ENCODE data around the gene CFAP58. TPM values are rescaled to one million over a fixed set of nuclear protein-coding genes. Genes with fewer than 3 reads are reported as not detected.

Gene CFAP58
- total RNA-seq, 2 experiments from 2014 or later: not detected

DNA sequence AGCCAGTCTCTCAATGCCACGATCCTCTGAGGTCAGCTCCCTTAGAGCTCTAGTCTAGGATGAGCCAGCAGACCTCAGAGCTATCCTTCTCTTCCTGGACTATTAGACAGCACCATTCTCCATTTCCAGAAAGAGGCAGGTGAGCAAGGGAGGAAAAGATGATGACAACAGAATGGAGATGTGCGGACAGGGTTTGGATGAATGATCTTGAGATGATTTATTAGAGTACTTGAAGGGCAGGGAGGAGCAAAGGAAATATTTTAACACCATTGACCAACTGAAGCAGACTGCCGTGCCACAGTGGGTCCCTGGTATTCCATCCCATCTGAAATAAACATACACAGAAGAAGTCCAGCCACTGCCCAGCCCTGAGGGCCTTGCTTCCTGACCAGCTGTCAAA, 94.3 kb downstream of the CFAP58 start:
- H3K4me3 Mint-ChIP-seq: no peak overlapping the region
- no peaks in the 10 kb centered on the region for H3K4me1 ChIP-seq (ENCODE audit: insufficient read depth, low read length)
- no peaks in the 10 kb centered on the region for H3K4me1 Mint-ChIP-seq (ENCODE audit: low read depth)
- peaks cover 3 to 7% of the 10 kb centered on the region in 2 experiments for H3K27me3 ChIP-seq (ENCODE audit: control insufficient read depth in 1 of 2, insufficient read depth in 2 of 2, low read length in 2 of 2)
- H3K27ac ChIP-seq (ENCODE audit: low read depth in 1 of 2, low read length in 2 of 2): no peak overlapping the region
- no peak overlapping the region for H3K4me3 ChIP-seq (ENCODE audit: low read length)
- H3K36me3 Mint-ChIP-seq (ENCODE audit: low read depth): no peaks in the 10 kb centered on the region
- ChIA-PET CTCF (no interaction called here), POLR2A (no interaction called here)
- H3K27ac Mint-ChIP-seq: no peak overlapping the region
- intact Hi-C loops (cut with DNase I, micrococcal nuclease): no loop called here
- no peaks in the 10 kb centered on the region for H3K9me3 Mint-ChIP-seq
- DNase-seq (no peak), ATAC-seq (ENCODE audit: poor library complexity) (no peak)
- peaks cover 58% of the 10 kb centered on the region for H3K27me3 Mint-ChIP-seq
- no peaks in the 10 kb centered on the region for H3K36me3 ChIP-seq (ENCODE audit: insufficient read depth, low read length)
- H3K9me3 ChIP-seq (ENCODE audit: control insufficient read depth in 1 of 2, insufficient read depth in 1 of 2, low read length in 2 of 2): no peaks in the 10 kb centered on the region
- TF ChIP-seq, protein P1, sequence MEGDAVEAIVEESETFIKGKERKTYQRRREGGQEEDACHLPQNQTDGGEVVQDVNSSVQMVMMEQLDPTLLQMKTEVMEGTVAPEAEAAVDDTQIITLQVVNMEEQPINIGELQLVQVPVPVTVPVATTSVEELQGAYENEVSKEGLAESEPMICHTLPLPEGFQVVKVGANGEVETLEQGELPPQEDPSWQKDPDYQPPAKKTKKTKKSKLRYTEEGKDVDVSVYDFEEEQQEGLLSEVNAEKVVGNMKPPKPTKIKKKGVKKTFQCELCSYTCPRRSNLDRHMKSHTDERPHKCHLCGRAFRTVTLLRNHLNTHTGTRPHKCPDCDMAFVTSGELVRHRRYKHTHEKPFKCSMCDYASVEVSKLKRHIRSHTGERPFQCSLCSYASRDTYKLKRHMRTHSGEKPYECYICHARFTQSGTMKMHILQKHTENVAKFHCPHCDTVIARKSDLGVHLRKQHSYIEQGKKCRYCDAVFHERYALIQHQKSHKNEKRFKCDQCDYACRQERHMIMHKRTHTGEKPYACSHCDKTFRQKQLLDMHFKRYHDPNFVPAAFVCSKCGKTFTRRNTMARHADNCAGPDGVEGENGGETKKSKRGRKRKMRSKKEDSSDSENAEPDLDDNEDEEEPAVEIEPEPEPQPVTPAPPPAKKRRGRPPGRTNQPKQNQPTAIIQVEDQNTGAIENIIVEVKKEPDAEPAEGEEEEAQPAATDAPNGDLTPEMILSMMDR (IDR thresholded peaks at IDR 0.05): no peak

DNA sequence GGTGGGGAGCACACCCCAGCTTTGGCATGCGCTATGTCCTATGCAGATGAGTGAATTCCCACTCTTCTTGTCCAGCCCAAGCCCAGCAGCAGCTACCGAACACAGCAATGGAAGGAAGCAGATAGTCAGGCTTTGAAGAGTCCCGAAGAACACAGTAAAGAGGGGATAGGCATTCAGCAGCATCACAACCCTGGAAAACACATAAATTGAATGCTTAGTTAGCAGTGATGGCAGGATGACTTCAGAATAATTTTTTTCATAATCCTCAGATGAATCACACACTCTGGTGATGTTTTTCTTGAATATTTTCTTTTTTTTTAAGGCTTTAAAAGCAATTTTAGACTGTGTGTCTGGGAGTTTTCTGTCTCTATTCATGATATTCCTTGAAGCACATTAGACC, 95.8 kb downstream of the CFAP58 start:
- CTCF ChIA-PET: interaction anchor here (1.0 kb wide), 1 partner anchor 10 kb away, joined by 3 read pairs; no protein-coding TSS in a partner anchor
- ATAC-seq (ENCODE audit: poor library complexity) (no peak), DNase-seq (no peak)
- peaks cover 60% of the 10 kb centered on the region for H3K27me3 Mint-ChIP-seq
- Histone ChIP-seq H3K9me3 (ENCODE audit: control insufficient read depth in 1 of 2, insufficient read depth in 1 of 2, low read length in 2 of 2) (no peaks in the 10 kb centered on the region), H3K4me3 (ENCODE audit: low read length) (no peak overlapping the region), H3K27me3 (ENCODE audit: control insufficient read depth in 1 of 2, insufficient read depth in 2 of 2, low read length in 2 of 2) (peaks cover 3 to 7% of the 10 kb centered on the region in 2 experiments), H3K36me3 (ENCODE audit: insufficient read depth, low read length) (no peaks in the 10 kb centered on the region), H3K27ac (ENCODE audit: low read depth in 1 of 2, low read length in 2 of 2) (no peak overlapping the region), H3K4me1 (ENCODE audit: insufficient read depth, low read length) (no peaks in the 10 kb centered on the region)
- POLR2A ChIA-PET: interaction anchor here (0.6 kb wide), 1 partner anchor 12 kb away, joined by 4 read pairs; no protein-coding TSS in a partner anchor
- no peaks in the 10 kb centered on the region for H3K4me1 Mint-ChIP-seq (ENCODE audit: low read depth)
- no peaks in the 10 kb centered on the region for H3K36me3 Mint-ChIP-seq (ENCODE audit: low read depth)
- no peaks in the 10 kb centered on the region for H3K9me3 Mint-ChIP-seq
- H3K4me3 Mint-ChIP-seq: no peak overlapping the region
- TF ChIP-seq, protein P1 (IDR thresholded peaks at IDR 0.05): no peak
- intact Hi-C loops (cut with DNase I, micrococcal nuclease): no loop called here
- no peak overlapping the region for H3K27ac Mint-ChIP-seq

DNA sequence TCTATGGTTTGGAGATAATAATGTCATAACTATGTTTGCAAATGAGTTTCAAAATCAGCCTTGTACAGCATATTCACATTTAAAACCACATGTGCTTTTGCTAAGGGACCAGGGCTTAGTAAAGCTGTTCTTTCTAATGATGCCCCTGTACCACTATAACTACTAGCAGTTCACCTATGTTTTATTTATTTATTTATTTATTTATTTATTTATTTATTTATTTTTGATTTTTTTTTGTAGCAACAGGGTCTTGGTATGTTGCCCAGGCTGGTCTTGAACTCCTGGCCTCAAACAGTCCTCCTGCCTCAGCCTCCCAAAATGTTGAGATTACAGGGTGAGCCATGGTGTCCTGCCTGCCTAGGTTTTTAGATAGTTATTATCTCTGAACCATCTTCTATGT, 96.9 kb downstream of the CFAP58 start:
- DNase-seq (no peak), ATAC-seq (ENCODE audit: poor library complexity) (no peak)
- TF ChIP-seq, protein P1 (IDR thresholded peaks at IDR 0.05): no peak
- intact Hi-C loops (cut with DNase I, micrococcal nuclease): no loop called here
- H3K9me3 Mint-ChIP-seq: no peaks in the 10 kb centered on the region
- H3K9me3 ChIP-seq (ENCODE audit: control insufficient read depth in 1 of 2, insufficient read depth in 1 of 2, low read length in 2 of 2): no peaks in the 10 kb centered on the region
- no peaks in the 10 kb centered on the region for H3K4me1 ChIP-seq (ENCODE audit: insufficient read depth, low read length)
- H3K4me3 ChIP-seq (ENCODE audit: low read length): no peak overlapping the region
- H3K4me3 Mint-ChIP-seq: no peak overlapping the region
- H3K4me1 Mint-ChIP-seq (ENCODE audit: low read depth): no peaks in the 10 kb centered on the region
- H3K27ac Mint-ChIP-seq: no peak overlapping the region
- no peaks in the 10 kb centered on the region for H3K36me3 Mint-ChIP-seq (ENCODE audit: low read depth)
- H3K27me3 ChIP-seq (ENCODE audit: control insufficient read depth in 1 of 2, insufficient read depth in 2 of 2, low read length in 2 of 2): peaks cover 3 to 7% of the 10 kb centered on the region in 2 experiments
- no peaks in the 10 kb centered on the region for H3K36me3 ChIP-seq (ENCODE audit: insufficient read depth, low read length)
- no peak overlapping the region for H3K27ac ChIP-seq (ENCODE audit: low read depth in 1 of 2, low read length in 2 of 2)
- POLR2A ChIA-PET: no interaction called here
- peaks cover 55% of the 10 kb centered on the region for H3K27me3 Mint-ChIP-seq
- CTCF ChIA-PET: interaction anchor here (1.0 kb wide), 1 partner anchor 9 kb away, joined by 3 read pairs; no protein-coding TSS in a partner anchor
